SK-N-SH (cell line): ENCODE results near the gene ABCE1. TPM values are rescaled to one million over a fixed set of nuclear protein-coding genes. Genes with fewer than 3 reads are reported as not detected.

Experiments
- CTCF ChIA-PET: fragments of 300-600, 350-600 bp; formaldehyde crosslinking; extraction: SDS; loops from one replicate; lab custom pipeline; 2021; lab: Yijun Ruan, JAX
- POLR2A ChIA-PET: fragments of 350-600 bp; sonication (Branson Sonifier 250); formaldehyde crosslinking; extraction: SDS; loops from one replicate; lab custom pipeline; 2020; ENCODE audit warnings: antibody characterized with exemption, inconsistent platforms; lab: Yijun Ruan, JAX
- DNase-seq: peaks from one replicate; pipeline ENCODE4 v3.0.0; 2012
- H2AFZ ChIP-seq: fragments of 200-600 bp; sonication (generic); 2 replicates; pipeline ENCODE4 v1.8.1; 2016; ENCODE audit warnings: antibody characterized with exemption, mild to moderate bottlenecking, low read depth
- H3F3A ChIP-seq: fragments of 200-600 bp; sonication (generic); replicated peaks from 2 replicates; pipeline ENCODE3; 2016; ENCODE audit warnings: antibody characterized with exemption, mild to moderate bottlenecking; ENCODE audit not compliant: insufficient read depth
- H3K27ac ChIP-seq, 2 experiments: fragments of 200-500 bp in 1 of 2; fragments of 200-600 bp in 1 of 2; sonication (Bioruptor generic) in 1 of 2; sonication (generic), shearing (Covaris generic) in 1 of 2; 2 replicates each; pipeline versions ENCODE4 v1.5.1 to v1.6.1; 2014 to 2016; ENCODE audit warnings: low read depth in 2 of 2, inconsistent platforms in 1 of 2, low read length in 1 of 2, mild to moderate bottlenecking in 1 of 2, mixed read lengths in 1 of 2
- H3K27me3 ChIP-seq: fragments of 200-600 bp; sonication (generic), shearing (Covaris generic); 2 replicates; pipeline ENCODE4 v1.6.1; 2016; ENCODE audit warnings: mixed run types; ENCODE audit not compliant: insufficient read depth
- H3K36me3 ChIP-seq, 2 experiments: fragments of 200-500 bp in 1 of 2; fragments of 200-600 bp in 1 of 2; sonication (Bioruptor generic) in 1 of 2; sonication (generic) in 1 of 2; replicated peaks in 1 of 2; 2 replicates each; pipeline versions ENCODE3 to v1.5.1; 2014 to 2016; ENCODE audit warnings: low read length in 1 of 2, mild to moderate bottlenecking in 1 of 2; ENCODE audit not compliant: insufficient read depth in 2 of 2, control insufficient read depth in 1 of 2
- H3K4me1 ChIP-seq, 2 experiments: fragments of 200-500 bp in 1 of 2; fragments of 200-600 bp in 1 of 2; sonication (Bioruptor generic) in 1 of 2; sonication (generic), shearing (Covaris generic) in 1 of 2; 2 replicates each; pipeline versions ENCODE4 v1.5.1 to v1.6.1; 2014 to 2016; ENCODE audit warnings: low read depth in 1 of 2, low read length in 1 of 2, mixed run types in 1 of 2; ENCODE audit not compliant: insufficient read depth in 2 of 2, control insufficient read depth in 1 of 2
- H3K4me2 ChIP-seq: fragments of 200-600 bp; sonication (generic), shearing (Covaris generic); 2 replicates; pipeline ENCODE4 v1.6.1; 2017; ENCODE audit warnings: mixed run types
- H3K4me3 ChIP-seq, 2 experiments: fragments of 200-500 bp in 1 of 2; fragments of 200-600 bp in 1 of 2; sonication (Bioruptor generic) in 1 of 2; sonication (generic), shearing (Covaris generic) in 1 of 2; 2 replicates each; pipeline versions ENCODE4 v1.5.1 to v1.8.1; 2014 to 2016; ENCODE audit warnings: low read depth in 2 of 2, inconsistent platforms in 1 of 2, low read length in 1 of 2, mild to moderate bottlenecking in 1 of 2, mixed read lengths in 1 of 2, moderate library complexity in 1 of 2
- H3K79me2 ChIP-seq: fragments of 200-600 bp; sonication (generic); 2 replicates; pipeline ENCODE4 v1.8.1; 2017; ENCODE audit warnings: mild to moderate bottlenecking; ENCODE audit not compliant: insufficient read depth
- H3K9ac ChIP-seq: fragments of 200-600 bp; sonication (generic); 2 replicates; pipeline ENCODE4 v1.6.1; 2017; ENCODE audit warnings: mixed run types
- H3K9me2 ChIP-seq: fragments of 200-600 bp; sonication (generic); 2 replicates; pipeline ENCODE4 v1.6.1; 2017; ENCODE audit warnings: mixed run types
- H3K9me3 ChIP-seq: fragments of 200-600 bp; sonication (generic); 2 replicates; pipeline ENCODE4 v1.6.1; 2017; ENCODE audit warnings: mixed run types, mild to moderate bottlenecking, moderate library complexity
- H4K20me1 ChIP-seq: fragments of 200-600 bp; sonication (generic); 2 replicates; pipeline ENCODE4 v1.6.1; 2017; ENCODE audit warnings: mild to moderate bottlenecking, mixed run types; ENCODE audit not compliant: insufficient read depth
- CHD2 ChIP-seq: fragments of 150-350 bp; IDR thresholded peaks from 2 replicates; pipeline ENCODE4 v1.6.1; 2018; ENCODE audit warnings: low read length; ENCODE audit not compliant: partially characterized antibody
- CTCF ChIP-seq: fragments of 200-600 bp; sonication (generic); IDR thresholded peaks from 2 replicates; pipeline ENCODE4 v1.6.1; 2017; ENCODE audit warnings: antibody characterized with exemption, mild to moderate bottlenecking, moderate library complexity
- EP300 ChIP-seq, 2 experiments: IDR thresholded peaks; 2 replicates each; pipeline versions ENCODE4 v1.4.0 to v1.6.1; 2012; ENCODE audit warnings: borderline replicate concordance in 1 of 2, low read depth in 1 of 2, low read length in 1 of 2
- FOSL2 ChIP-seq: IDR thresholded peaks from 2 replicates; pipeline ENCODE4 v1.4.0; 2012; ENCODE audit warnings: low read depth, mild to moderate bottlenecking, moderate library complexity, borderline replicate concordance
- FOXJ3 ChIP-seq: sonication (generic); formaldehyde crosslinking; IDR thresholded peaks from 2 replicates; pipeline ENCODE4 v1.5.1; 2020; ENCODE audit warnings: mild to moderate bottlenecking, missing genetic modification reagents
- FOXM1 ChIP-seq: IDR thresholded peaks from 2 replicates; pipeline ENCODE4 v1.4.0; 2012; ENCODE audit warnings: low read depth, mild to moderate bottlenecking
- GABPA ChIP-seq: IDR thresholded peaks from 2 replicates; pipeline ENCODE4 v1.4.0; 2012; ENCODE audit warnings: low read depth, mild to moderate bottlenecking
- GATA2 ChIP-seq: sonication (generic); formaldehyde crosslinking; IDR thresholded peaks from 2 replicates; pipeline ENCODE4 v1.5.0; 2020; ENCODE audit warnings: mild to moderate bottlenecking, missing genetic modification reagents
- IRF3 ChIP-seq: fragments of 150-350 bp; IDR thresholded peaks from 2 replicates; pipeline ENCODE4 v1.6.1; 2016; ENCODE audit warnings: mild to moderate bottlenecking, low read depth, low read length
- JUND ChIP-seq: IDR thresholded peaks from 2 replicates; pipeline ENCODE4 v1.4.0; 2012
- MAX ChIP-seq: IDR thresholded peaks from 2 replicates; pipeline ENCODE4 v1.4.0; 2012; ENCODE audit warnings: low read depth
- NRF1 ChIP-seq: IDR thresholded peaks from 2 replicates; pipeline ENCODE4 v1.6.1; 2012; ENCODE audit warnings: low read depth, mild to moderate bottlenecking, low read length
- PBX3 ChIP-seq: IDR thresholded peaks from 2 replicates; pipeline ENCODE4; 2012
- POLR2AphosphoS5 ChIP-seq: IDR thresholded peaks from 2 replicates; pipeline ENCODE4 v1.6.1; 2012; ENCODE audit warnings: low read depth, low read length
- RCOR1 ChIP-seq: fragments of 150-350 bp; IDR thresholded peaks from 2 replicates; pipeline ENCODE4 v1.6.1; 2017; ENCODE audit warnings: antibody characterized with exemption, low read length
- RFX5 ChIP-seq: IDR thresholded peaks from 2 replicates; pipeline ENCODE4 v1.6.1; 2012; ENCODE audit warnings: mild to moderate bottlenecking, improper control_type of control experiment, low read length
- RXRA ChIP-seq: IDR thresholded peaks from 2 replicates; pipeline ENCODE4 v1.4.0; 2012; ENCODE audit warnings: low read depth, mild to moderate bottlenecking, borderline replicate concordance
- SIN3A ChIP-seq: IDR thresholded peaks from 2 replicates; pipeline ENCODE4 v1.6.1; 2012; ENCODE audit warnings: low read depth, mild to moderate bottlenecking, low read length, moderate library complexity, borderline replicate concordance
- SMC3 ChIP-seq: IDR thresholded peaks from 2 replicates; pipeline ENCODE4 v1.6.1; 2012; ENCODE audit warnings: low read depth, low read length, improper control_type of control experiment
- TAF1 ChIP-seq: IDR thresholded peaks from 2 replicates; pipeline ENCODE4 v1.6.1; 2012; ENCODE audit warnings: low read depth, mild to moderate bottlenecking, low read length, moderate library complexity, borderline replicate concordance
- TCF12 ChIP-seq: IDR thresholded peaks from 2 replicates; pipeline ENCODE4 v1.4.0; 2012
- TEAD4 ChIP-seq: IDR thresholded peaks from 2 replicates; pipeline ENCODE4 v1.4.0; 2012; ENCODE audit warnings: mild to moderate bottlenecking, borderline replicate concordance; ENCODE audit not compliant: insufficient read depth
- USF1 ChIP-seq: IDR thresholded peaks from 2 replicates; pipeline ENCODE4 v1.4.0; 2012; ENCODE audit warnings: low read depth, borderline replicate concordance
- WGBS: methylation state at CpG from one replicate; pipeline ENCODE4 v1.1.6; 2017; ENCODE audit warnings: low lambda C conversion rate; 5-methylcytosine and 5-hydroxymethylcytosine counted together
- polyA plus RNA-seq, 3 experiments: library from polyadenylated mRNA; depleted of rRNA; stranded (reverse); fragments of >200 nt; gene quantifications; 2 replicates each; pipeline ENCODE4 v1.2.3, GENCODE V29; 2012

Gene ABCE1
- polyA plus RNA-seq, 1 of the 3 experiments (the other 2 are of a cell fraction), result 48.3 TPM

GRCh38 chr4:145048817-145049216, 49.3 kb upstream of the ABCE1 start:
- Histone ChIP-seq H3K27ac (no peak overlapping the region), H3K36me3 (peaks cover 5 to 37% of the 10 kb centered on the region in 2 experiments), H3K79me2 (peaks cover 6% of the 10 kb centered on the region; the same call in 1 of the 2 replicates), H2AFZ (no peak overlapping the region), H3K9me3 (0 out of 2 replicates have a peak, but pooled peaks cover 3% of the 10 kb centered on the region)
- ChIA-PET POLR2A (no interaction called here), CTCF (interaction anchor here (0.6 kb wide), 1 partner anchor 13 kb away, joined by 3 read pairs; no protein-coding TSS in a partner anchor)
- TF ChIP-seq TCF12, result no peak
- no peak for TF ChIP-seq IRF3
- no peak for TF ChIP-seq FOSL2
- TF ChIP-seq GATA2 (CRISPR knock-in tag), result no peak
- no peak for TF ChIP-seq SMC3
- no peak for TF ChIP-seq PBX3
- no peak for TF ChIP-seq CHD2
- no peak for TF ChIP-seq TEAD4
- no peak for TF ChIP-seq RCOR1
- TF ChIP-seq GABPA, result no peak
- TF ChIP-seq SIN3A, result no peak
- no peak for TF ChIP-seq JUND
- TF ChIP-seq USF1, result no peak
- TF ChIP-seq EP300 (IDR thresholded peaks at IDR 0.05; ENCODE audit: borderline replicate concordance in 1 of 2, low read depth in 1 of 2, low read length in 1 of 2), result no peak
- TF ChIP-seq MAX, result no peak
- TF ChIP-seq, all 33 proteins: peak for 0
- peaks cover 0 to 13% of the 10 kb centered on the region in 2 experiments; a peak in 1 of 4 replicates for H3K4me1 ChIP-seq
- H3K27me3 ChIP-seq, result no peaks in the 10 kb centered on the region
- no peaks in the 10 kb centered on the region for H3K9me2 ChIP-seq
- no peak overlapping the region for H3K9ac ChIP-seq
- H3K4me2 ChIP-seq, result no peak overlapping the region
- no peak for DNase-seq
- H4K20me1 ChIP-seq, result no peaks in the 10 kb centered on the region
- no peak overlapping the region for H3K4me3 ChIP-seq
- peaks cover 5% of the 10 kb centered on the region for H3F3A ChIP-seq

- no peaks in the 10 kb centered on the region for H3K9me2 ChIP-seq
- no peak overlapping the region for H3K9ac ChIP-seq
- no peak overlapping the region for H3K27ac ChIP-seq
- no peaks in the 10 kb centered on the region for H3K27me3 ChIP-seq
- peaks cover 5 to 37% of the 10 kb centered on the region in 2 experiments for H3K36me3 ChIP-seq
- H3K4me2 ChIP-seq, result no peak overlapping the region
- H3K79me2 ChIP-seq, result peaks cover 6% of the 10 kb centered on the region; the same call in 1 of the 2 replicates
- H2AFZ ChIP-seq, result no peak overlapping the region
- H3K9me3 ChIP-seq, result 0 out of 2 replicates have a peak, but pooled peaks cover 3% of the 10 kb centered on the region
- ChIA-PET POLR2A (no interaction called here), CTCF (no interaction called here)
- H4K20me1 ChIP-seq, result no peaks in the 10 kb centered on the region
- no peak for DNase-seq
- H3F3A ChIP-seq, result peaks cover 5% of the 10 kb centered on the region
- no peak overlapping the region for H3K4me3 ChIP-seq
- H3K4me1 ChIP-seq, result peaks cover 0 to 13% of the 10 kb centered on the region in 2 experiments; a peak in 1 of 4 replicates
- 100% methylated on average over 1 of the region's 1 CpG for WGBS
- no peak for TF ChIP-seq CTCF
- no peak for TF ChIP-seq SIN3A
- TF ChIP-seq EP300 (IDR thresholded peaks at IDR 0.05; ENCODE audit: borderline replicate concordance in 1 of 2, low read depth in 1 of 2, low read length in 1 of 2), result no peak
- TF ChIP-seq NRF1, result no peak
- no peak for TF ChIP-seq PBX3
- TF ChIP-seq FOXJ3, result no peak
- no peak for TF ChIP-seq POLR2AphosphoS5
- TF ChIP-seq TAF1, result no peak
- TF ChIP-seq FOXM1, result no peak
- no peak for TF ChIP-seq RFX5
- no peak for TF ChIP-seq GATA2 (CRISPR knock-in tag)
- no peak for TF ChIP-seq RXRA
- TF ChIP-seq TCF12, result no peak
- TF ChIP-seq FOSL2, result no peak
These were observed 48.9 kb upstream of the ABCE1 start for GRCh38 chr4:145049241-145049640.
